Activated CD4-positive, alpha-beta T cell treated with anti-CD3 and anti-CD28 coated beads, Interleukin-2, amount 10 ng/mL, durations not matched to agents 7 days and 5 days (primary cell): Measurements from ENCODE around the gene RPL36. TPM values are rescaled to one million over a fixed set of nuclear protein-coding genes. Genes with fewer than 3 reads are reported as not detected.

ENCODE experiments used
- CTCF ChIA-PET: fragments of 350-600 bp; sonication (Branson Sonifier 250); formaldehyde crosslinking; loops from one replicate; lab custom pipeline; 2021; ENCODE audit warnings: antibody characterized with exemption; lab: Charles Lee
- POLR2A ChIA-PET: fragments of 350-600 bp; sonication (Branson Sonifier 250); formaldehyde crosslinking; loops from one replicate; lab custom pipeline; 2021; ENCODE audit warnings: antibody characterized with exemption; lab: Charles Lee
- DNase-seq: peaks from one replicate; pipeline ENCODE4 v3.0.0-alpha.2; 2020
- H3K27ac Mint-ChIP-seq: one replicate; pipeline ENCODE4 v1.8.0; 2021; ENCODE audit warnings: mild to moderate bottlenecking, moderate library complexity, mixed read lengths
- H3K27me3 Mint-ChIP-seq: one replicate; pipeline ENCODE4 v1.8.0; 2021; ENCODE audit warnings: mixed read lengths
- H3K36me3 Mint-ChIP-seq: one replicate; pipeline ENCODE4 v1.8.0; 2021; ENCODE audit warnings: low read depth, mixed read lengths
- H3K4me1 Mint-ChIP-seq: one replicate; pipeline ENCODE4 v1.8.0; 2021; ENCODE audit warnings: mixed read lengths
- H3K4me3 Mint-ChIP-seq: one replicate; pipeline ENCODE4 v1.8.0; 2021; ENCODE audit warnings: mild to moderate bottlenecking, moderate library complexity, mixed read lengths
- H3K9me3 Mint-ChIP-seq: one replicate; pipeline ENCODE4 v1.8.0; 2021; ENCODE audit warnings: mixed read lengths
- total RNA-seq, 2 experiments: library from RNA; stranded (reverse); gene quantifications; one replicate each; pipeline ENCODE4 v1.2.3, GENCODE V29; 2021

RPL36 gene
- total RNA-seq, 2 experiments from 2014 or later: 880 to 925 TPM

GRCh38 chr19:5707576-5708575 lies 17.8 kb downstream of the RPL36 start:
- Mint-ChIP-seq H3K27me3 (no peaks in the 10 kb centered on the region), H3K4me3 (no peak overlapping the region), H3K27ac (no peak overlapping the region), H3K4me1 (no peaks in the 10 kb centered on the region), H3K9me3 (no peaks in the 10 kb centered on the region), H3K36me3 (peaks cover 30% of the 10 kb centered on the region)
- CTCF ChIA-PET: interaction anchor here (0.8 to 3.3 kb wide), 4 partner anchors 12 to 26 kb away, joined by 3 to 13 read pairs (median 8); partner anchors contain the start of genes CATSPERD, LONP1 and RPL36
- POLR2A ChIA-PET: no interaction called here
- DNase-seq: no peak

- CTCF ChIA-PET: interaction anchor here (1.4 kb wide), 1 partner anchor 9 kb away, joined by 3 read pairs; the partner anchor contains the start of genes CATSPERD and LONP1
- Mint-ChIP-seq H3K36me3 (peaks cover 30% of the 10 kb centered on the region), H3K4me3 (no peak overlapping the region), H3K9me3 (no peaks in the 10 kb centered on the region), H3K27me3 (no peaks in the 10 kb centered on the region), H3K4me1 (peaks cover 6% of the 10 kb centered on the region), H3K27ac (no peak overlapping the region)
- POLR2A ChIA-PET: no interaction called here
- DNase-seq: no peak
Observed at GRCh38 chr19:5711025-5711424, 20.9 kb downstream of the RPL36 start.

- Mint-ChIP-seq H3K4me3 (no peak overlapping the region), H3K27ac (no peak overlapping the region), H3K36me3 (peaks cover 25% of the 10 kb centered on the region), H3K4me1 (peaks cover 8% of the 10 kb centered on the region), H3K9me3 (no peaks in the 10 kb centered on the region), H3K27me3 (no peaks in the 10 kb centered on the region)
- POLR2A ChIA-PET: interaction anchor here (0.5 kb wide), 1 partner anchor 47 kb away, joined by 3 read pairs; no protein-coding TSS in a partner anchor
- DNase-seq: no peak
- CTCF ChIA-PET: interaction anchor here (0.8 to 2.9 kb wide), 4 partner anchors 9 to 24 kb away, joined by 3 to 16 read pairs (median 3); partner anchors contain the start of genes CATSPERD and RPL36
Observed at GRCh38 chr19:5711713-5712161, 21.6 kb downstream of the RPL36 start.

GRCh38 chr19:5713228-5713627 lies 23.1 kb downstream of the RPL36 start:
- Mint-ChIP-seq H3K27me3 (no peaks in the 10 kb centered on the region), H3K9me3 (no peaks in the 10 kb centered on the region), H3K36me3 (peaks cover 19% of the 10 kb centered on the region), H3K4me1 (peaks cover 19% of the 10 kb centered on the region), H3K27ac (no peak overlapping the region), H3K4me3 (no peak overlapping the region)
- ChIA-PET POLR2A (no interaction called here), CTCF (interaction anchor here (1.2 to 2.9 kb wide), 4 partner anchors 7 to 91 kb away, joined by 3 to 16 read pairs (median 7); partner anchors contain the start of genes CATSPERD and RPL36)
- DNase-seq: no peak

- Mint-ChIP-seq H3K27me3 (no peaks in the 10 kb centered on the region), H3K27ac (no peak overlapping the region), H3K4me1 (peaks cover 28% of the 10 kb centered on the region), H3K36me3 (peaks cover 27% of the 10 kb centered on the region), H3K9me3 (no peaks in the 10 kb centered on the region), H3K4me3 (no peak overlapping the region)
- ChIA-PET POLR2A (no interaction called here), CTCF (interaction anchor here (0.8 to 1.6 kb wide), 2 partner anchors 24 to 28 kb away, joined by 3 to 10 read pairs; no protein-coding TSS in a partner anchor)
- no peak for DNase-seq
Observed at GRCh38 chr19:5714816-5715215, 24.7 kb downstream of the RPL36 start.

GRCh38 chr19:5717215-5717935 lies 27.3 kb downstream of the RPL36 start:
- ChIA-PET POLR2A (no interaction called here), CTCF (interaction anchor here (0.5 to 2.4 kb wide), 5 partner anchors 26 to 779 kb away, joined by 3 to 6 read pairs (median 4); partner anchors contain the start of gene RPL36)
- no peaks in the 10 kb centered on the region for H3K27me3 Mint-ChIP-seq
- no peaks in the 10 kb centered on the region for H3K9me3 Mint-ChIP-seq
- peaks cover 20% of the 10 kb centered on the region for H3K36me3 Mint-ChIP-seq
- H3K4me3 Mint-ChIP-seq: peak overlapping the region; percentile 96
- no peak for DNase-seq
- peak overlapping the region; percentile 66 for H3K27ac Mint-ChIP-seq
- peaks cover 36% of the 10 kb centered on the region for H3K4me1 Mint-ChIP-seq

- H3K36me3 Mint-ChIP-seq: peaks cover 20% of the 10 kb centered on the region
- H3K9me3 Mint-ChIP-seq: no peaks in the 10 kb centered on the region
- peak overlapping the region; percentile 96 for H3K4me3 Mint-ChIP-seq
- H3K4me1 Mint-ChIP-seq: peaks cover 36% of the 10 kb centered on the region
- DNase-seq: no peak
- CTCF ChIA-PET: interaction anchor here (0.5 to 3.2 kb wide), 6 partner anchors 10 to 86 kb away, joined by 3 to 17 read pairs (median 6); partner anchors contain the start of gene RPL36
- H3K27me3 Mint-ChIP-seq: no peaks in the 10 kb centered on the region
- POLR2A ChIA-PET: no interaction called here
- peak overlapping the region; percentile 97 for H3K27ac Mint-ChIP-seq
Observed at GRCh38 chr19:5718037-5718578, 28.0 kb downstream of the RPL36 start.

- POLR2A ChIA-PET: interaction anchor here (0.5 kb wide), 1 partner anchor 18 kb away, joined by 3 read pairs; no protein-coding TSS in a partner anchor
- Mint-ChIP-seq H3K4me1 (peaks cover 36% of the 10 kb centered on the region), H3K4me3 (peak overlapping the region; percentile 96), H3K27ac (peak overlapping the region; percentile 97), H3K36me3 (peaks cover 18% of the 10 kb centered on the region), H3K9me3 (no peaks in the 10 kb centered on the region), H3K27me3 (no peaks in the 10 kb centered on the region)
- peak; percentile 56 for DNase-seq
- CTCF ChIA-PET: interaction anchor here (0.6 to 3.2 kb wide), 6 partner anchors 10 to 85 kb away, joined by 3 to 17 read pairs (median 6); partner anchors contain the start of gene RPL36
Observed at GRCh38 chr19:5718579-5719273, 28.6 kb downstream of the RPL36 start.

- POLR2A ChIA-PET: interaction anchor here (0.6 kb wide), 1 partner anchor 30 kb away, joined by 4 read pairs; no protein-coding TSS in a partner anchor
- H3K4me3 Mint-ChIP-seq: peak overlapping the region; percentile 96
- peaks cover 14% of the 10 kb centered on the region for H3K36me3 Mint-ChIP-seq
- no peaks in the 10 kb centered on the region for H3K9me3 Mint-ChIP-seq
- DNase-seq: peak; percentile 39
- H3K27ac Mint-ChIP-seq: peak overlapping the region; percentile 97
- H3K4me1 Mint-ChIP-seq: peaks cover 33% of the 10 kb centered on the region
- CTCF ChIA-PET: interaction anchor here (0.6 to 3.2 kb wide), 11 partner anchors 11 to 93 kb away, joined by 3 to 17 read pairs (median 5); partner anchors contain the start of gene RPL36
- no peaks in the 10 kb centered on the region for H3K27me3 Mint-ChIP-seq
Observed at GRCh38 chr19:5719274-5719960, 29.3 kb downstream of the RPL36 start.

- H3K9me3 Mint-ChIP-seq: no peaks in the 10 kb centered on the region
Observed at GRCh38 chr19:5719961-5720790, 30.1 kb downstream of the RPL36 start, which contains the start of the genes CATSPERD and LONP1. Gene CATSPERD, plus strand, starts transcription at chr19:5720637. Its CDS starts 101 bp downstream, at chr19:5720738. Gene LONP1, minus strand, starts transcription at chr19:5720146. Its CDS starts 14 bp downstream, at chr19:5720132.

More at GRCh38 chr19:5719961-5720790, 30.1 kb downstream of the RPL36 start, which contains the start of the genes CATSPERD and LONP1:
- ChIA-PET POLR2A (interaction anchor here (0.6 to 1.3 kb wide), 3 partner anchors 29 to 1895 kb away, joined by 4 to 5 read pairs (median 5); no protein-coding TSS in a partner anchor), CTCF (interaction anchor here (0.6 to 3.2 kb wide), 20 partner anchors 8 to 577 kb away, joined by 3 to 17 read pairs (median 4); partner anchors contain the start of genes RPL36, SAFB and SAFB2)
- Mint-ChIP-seq H3K4me1 (peaks cover 33% of the 10 kb centered on the region), H3K27me3 (no peaks in the 10 kb centered on the region), H3K4me3 (peak within 1 kb of the TSS; percentile 96), H3K36me3 (peaks cover 14% of the 10 kb centered on the region), H3K27ac (peak within 1 kb of the TSS; percentile 97)
- DNase-seq: peak; percentile 99
